ENCODE measurements around the gene LEFTY1. TPM values are rescaled to one million over a fixed set of nuclear protein-coding genes. Genes with fewer than 3 reads are reported as not detected.

Gene LEFTY1
- total and polyA plus RNA-seq, 2 of the 13 experiments (the other 11 are each of a cell fraction or from before 2014, with no cell fraction given), result 0.29 to 0.79 TPM

- no peak for TF ChIP-seq GFI1 (CRISPR knock-in tag; IDR thresholded peaks at IDR 0.05; ENCODE audit: borderline replicate concordance)
- 0 out of 2 replicates have a peak, but pooled peaks have one; percentile 10 for TF ChIP-seq SPEN (CRISPR knock-in tag; IDR thresholded peaks at IDR 0.05; ENCODE audit: low read depth)
- TF ChIP-seq ZNF850 (CRISPR knock-in tag; conservative IDR thresholded peaks at IDR 0.05), result no peak
- TF ChIP-seq ZHX1 (CRISPR knock-in tag; IDR thresholded peaks at IDR 0.05; ENCODE audit: low read depth), result no peak
- TF ChIP-seq, protein P1, sequence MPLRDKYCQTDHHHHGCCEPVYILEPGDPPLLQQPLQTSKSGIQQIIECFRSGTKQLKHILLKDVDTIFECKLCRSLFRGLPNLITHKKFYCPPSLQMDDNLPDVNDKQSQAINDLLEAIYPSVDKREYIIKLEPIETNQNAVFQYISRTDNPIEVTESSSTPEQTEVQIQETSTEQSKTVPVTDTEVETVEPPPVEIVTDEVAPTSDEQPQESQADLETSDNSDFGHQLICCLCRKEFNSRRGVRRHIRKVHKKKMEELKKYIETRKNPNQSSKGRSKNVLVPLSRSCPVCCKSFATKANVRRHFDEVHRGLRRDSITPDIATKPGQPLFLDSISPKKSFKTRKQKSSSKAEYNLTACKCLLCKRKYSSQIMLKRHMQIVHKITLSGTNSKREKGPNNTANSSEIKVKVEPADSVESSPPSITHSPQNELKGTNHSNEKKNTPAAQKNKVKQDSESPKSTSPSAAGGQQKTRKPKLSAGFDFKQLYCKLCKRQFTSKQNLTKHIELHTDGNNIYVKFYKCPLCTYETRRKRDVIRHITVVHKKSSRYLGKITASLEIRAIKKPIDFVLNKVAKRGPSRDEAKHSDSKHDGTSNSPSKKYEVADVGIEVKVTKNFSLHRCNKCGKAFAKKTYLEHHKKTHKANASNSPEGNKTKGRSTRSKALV (CRISPR knock-in tag; IDR thresholded peaks at IDR 0.05), result no peak
- no peak for TF ChIP-seq ZNF563 (CRISPR knock-in tag; IDR thresholded peaks at IDR 0.05)
- TF ChIP-seq YY1 (IDR thresholded peaks at IDR 0.05; ENCODE audit: insufficient read depth, insufficient replicate concordance, low read depth, low read length), result no peak
- TF ChIP-seq ELF1 (CRISPR knock-in tag; IDR thresholded peaks at IDR 0.05), result no peak
- peak; percentile 74; the same call in 1 of the 2 replicates for TF ChIP-seq SIX1 (CRISPR knock-in tag; IDR thresholded peaks at IDR 0.05; ENCODE audit: borderline replicate concordance)
- TF ChIP-seq TRIM24 (CRISPR knock-in tag; IDR thresholded peaks at IDR 0.05), result no peak
- no peak for TF ChIP-seq ZNF841 (CRISPR knock-in tag; IDR thresholded peaks at IDR 0.05; ENCODE audit: borderline replicate concordance)
- TF ChIP-seq ZNF274 (CRISPR knock-in tag; IDR thresholded peaks at IDR 0.05), result no peak
- peak; percentile 50 to 59; a peak in 2 of 4 replicates for TF ChIP-seq EP300 (IDR thresholded peaks at IDR 0.05; ENCODE audit: low read depth in 2 of 2, low read length in 2 of 2)
- TF ChIP-seq EP300 (CRISPR knock-in tag; IDR thresholded peaks at IDR 0.05; ENCODE audit: borderline replicate concordance), result no peak
- no peak for TF ChIP-seq FOXA1 (IDR thresholded peaks at IDR 0.05)
- TF ChIP-seq FOXA1 (CRISPR knock-in tag; IDR thresholded peaks at IDR 0.05), result peak; percentile 74
- TF ChIP-seq ZNF644 (CRISPR knock-in tag; IDR thresholded peaks at IDR 0.05; ENCODE audit: low read depth), result peak; percentile 35; the same call in 1 of the 2 replicates
- peak; percentile 73; the same call in 1 of the 2 replicates for TF ChIP-seq ZNF687 (CRISPR knock-in tag; IDR thresholded peaks at IDR 0.05)
Measured at GRCh38 chr1:225886159-225887029, 2.6 kb downstream of the LEFTY1 start (continued).
